SU-DHL-6 (cell line): ENCODE measurements around the gene MAP3K10.

Experiments used
- H2AFZ ChIP-seq: fragments of 200-600 bp; sonication (generic); 2 replicates; pipeline ENCODE4 v1.6.1; 2014; ENCODE audit warnings: low read depth, mild to moderate bottlenecking, moderate library complexity, mixed read lengths, antibody characterized with exemption, low read length; ENCODE audit not compliant: severe bottlenecking
- H3F3A ChIP-seq: fragments of 200-600 bp; shearing (Covaris generic); 2 replicates; pipeline ENCODE4 v1.6.0; 2016; ENCODE audit warnings: antibody characterized with exemption, mild to moderate bottlenecking; ENCODE audit not compliant: insufficient read depth
- H3K27ac ChIP-seq: fragments of 200-600 bp; sonication (generic); 2 replicates; pipeline ENCODE4 v1.5.1; 2016; ENCODE audit warnings: low read depth, mild to moderate bottlenecking, low read length, moderate library complexity, mixed read lengths
- H3K27me3 ChIP-seq: fragments of 200-600 bp; sonication (generic), shearing (Covaris generic); 2 replicates; pipeline ENCODE4 v1.6.0; 2014; ENCODE audit warnings: mild to moderate bottlenecking, low read length
- H3K36me3 ChIP-seq: fragments of 200-600 bp; sonication (generic); 2 replicates; pipeline ENCODE4 v1.6.1; 2014; ENCODE audit warnings: mild to moderate bottlenecking, low read length, mixed read lengths
- H3K4me2 ChIP-seq: fragments of 300-600, 200-600 bp; shearing (Covaris generic), sonication (generic); 2 replicates; pipeline ENCODE4 v1.6.0; 2014; ENCODE audit warnings: low read length, low read depth, mild to moderate bottlenecking; ENCODE audit not compliant: poor library complexity, severe bottlenecking
- H3K4me3 ChIP-seq: fragments of 200-600 bp; sonication (generic); 2 replicates; pipeline ENCODE4 v1.5.1; 2014; ENCODE audit warnings: antibody characterized with exemption, low read length, mild to moderate bottlenecking, mixed read lengths; ENCODE audit not compliant: insufficient read depth, poor library complexity, severe bottlenecking
- H3K79me2 ChIP-seq: fragments of 200-600 bp; sonication (generic); 2 replicates; pipeline ENCODE4 v1.6.1; 2014; ENCODE audit warnings: mild to moderate bottlenecking, low read length, moderate library complexity; ENCODE audit not compliant: insufficient read depth
- H3K9ac ChIP-seq: fragments of 200-600 bp; sonication (generic); 2 replicates; pipeline ENCODE4 v1.7.0; 2014; ENCODE audit warnings: mild to moderate bottlenecking, low read length
- H3K9me2 ChIP-seq: fragments of 200-600 bp; sonication (generic); replicated peaks from 2 replicates; pipeline ENCODE4 v1.6.1; 2014; ENCODE audit warnings: low read length; ENCODE audit not compliant: insufficient read depth
- H3K9me3 ChIP-seq: fragments of 200-600 bp; sonication (generic); 2 replicates; pipeline ENCODE4 v1.6.1; 2014; ENCODE audit warnings: low read length, mixed read lengths; ENCODE audit not compliant: insufficient read depth
- H4K20me1 ChIP-seq: fragments of 200-600 bp; sonication (generic); 2 replicates; pipeline ENCODE4 v1.6.1; 2014; ENCODE audit warnings: low read depth, mild to moderate bottlenecking, antibody characterized with exemption, low read length, moderate library complexity, mixed read lengths
- EZH2phosphoT487 ChIP-seq: fragments of 200-600 bp; sonication (generic), shearing (Covaris generic); conservative IDR thresholded peaks from 2 replicates; pipeline ENCODE4 v1.6.1; 2018; ENCODE audit warnings: mild to moderate bottlenecking, antibody characterized with exemption, low read length, moderate library complexity, mixed read lengths
- TF ChIP-seq, protein P1 (sequence below): fragments of 200-600 bp; sonication (generic); IDR thresholded peaks from one replicate; pipeline ENCODE4 v1.5.1; 2017; ENCODE audit warnings: antibody characterized with exemption, mild to moderate bottlenecking, low read length, moderate library complexity; ENCODE audit not compliant: insufficient read depth, poor library complexity, severe bottlenecking

Gene MAP3K10

DNA sequence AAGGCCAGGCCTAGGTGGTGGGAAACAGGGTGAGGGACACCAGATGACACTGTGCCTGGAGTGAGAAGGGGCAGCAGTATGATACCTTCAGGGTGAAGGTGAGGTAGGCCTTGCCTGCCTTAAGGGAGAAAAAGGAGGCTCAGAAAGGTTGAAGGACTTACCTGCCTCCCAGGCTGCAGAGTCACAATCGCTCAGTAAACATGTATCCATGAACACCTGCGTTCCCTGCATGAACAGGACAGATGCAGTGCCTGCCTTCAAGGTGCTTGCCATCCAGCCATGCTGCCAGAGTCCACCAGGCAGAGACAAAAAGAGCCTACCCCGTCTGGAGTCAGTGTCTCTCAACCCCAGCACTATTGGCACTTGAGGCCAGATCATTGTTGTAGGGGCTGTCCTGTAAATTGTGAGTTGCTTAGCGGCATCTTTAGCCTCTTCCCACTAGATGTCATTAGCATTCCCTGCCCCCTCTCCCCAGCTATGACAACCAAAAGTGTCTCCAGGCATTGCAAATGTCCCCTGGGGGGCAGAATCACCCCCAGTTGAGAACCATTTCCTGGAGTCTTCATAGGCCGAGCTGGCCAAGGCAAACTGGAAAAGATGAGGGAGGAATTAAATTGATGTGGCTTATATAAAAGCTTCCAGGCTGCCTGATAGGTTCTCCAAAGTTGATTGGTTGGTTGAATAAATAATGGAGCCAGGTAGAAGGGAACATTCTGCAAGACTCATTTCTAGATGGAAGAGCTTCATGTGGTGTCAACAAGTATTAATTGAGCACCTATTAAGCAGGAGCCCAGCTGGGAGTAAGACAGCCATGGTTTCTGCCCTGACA, 1.7 kb downstream of the MAP3K10 start:
- Histone ChIP-seq H3K9ac (no peak overlapping the region), H3K36me3 (no peaks in the 10 kb centered on the region), H3K9me3 (no peaks in the 10 kb centered on the region), H2AFZ (no peak overlapping the region), H3K4me3 (no peak overlapping the region), H3F3A (peaks cover 5% of the 10 kb centered on the region; the same call in 1 of the 2 replicates), H3K27ac (no peak overlapping the region), H3K9me2 (no peaks in the 10 kb centered on the region), H4K20me1 (no peaks in the 10 kb centered on the region), H3K27me3 (no peaks in the 10 kb centered on the region), H3K79me2 (no peaks in the 10 kb centered on the region), H3K4me2 (peak overlapping the region; percentile 54)
- no peak for TF ChIP-seq EZH2phosphoT487
- TF ChIP-seq, protein P1, sequence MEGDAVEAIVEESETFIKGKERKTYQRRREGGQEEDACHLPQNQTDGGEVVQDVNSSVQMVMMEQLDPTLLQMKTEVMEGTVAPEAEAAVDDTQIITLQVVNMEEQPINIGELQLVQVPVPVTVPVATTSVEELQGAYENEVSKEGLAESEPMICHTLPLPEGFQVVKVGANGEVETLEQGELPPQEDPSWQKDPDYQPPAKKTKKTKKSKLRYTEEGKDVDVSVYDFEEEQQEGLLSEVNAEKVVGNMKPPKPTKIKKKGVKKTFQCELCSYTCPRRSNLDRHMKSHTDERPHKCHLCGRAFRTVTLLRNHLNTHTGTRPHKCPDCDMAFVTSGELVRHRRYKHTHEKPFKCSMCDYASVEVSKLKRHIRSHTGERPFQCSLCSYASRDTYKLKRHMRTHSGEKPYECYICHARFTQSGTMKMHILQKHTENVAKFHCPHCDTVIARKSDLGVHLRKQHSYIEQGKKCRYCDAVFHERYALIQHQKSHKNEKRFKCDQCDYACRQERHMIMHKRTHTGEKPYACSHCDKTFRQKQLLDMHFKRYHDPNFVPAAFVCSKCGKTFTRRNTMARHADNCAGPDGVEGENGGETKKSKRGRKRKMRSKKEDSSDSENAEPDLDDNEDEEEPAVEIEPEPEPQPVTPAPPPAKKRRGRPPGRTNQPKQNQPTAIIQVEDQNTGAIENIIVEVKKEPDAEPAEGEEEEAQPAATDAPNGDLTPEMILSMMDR, result no peak

DNA sequence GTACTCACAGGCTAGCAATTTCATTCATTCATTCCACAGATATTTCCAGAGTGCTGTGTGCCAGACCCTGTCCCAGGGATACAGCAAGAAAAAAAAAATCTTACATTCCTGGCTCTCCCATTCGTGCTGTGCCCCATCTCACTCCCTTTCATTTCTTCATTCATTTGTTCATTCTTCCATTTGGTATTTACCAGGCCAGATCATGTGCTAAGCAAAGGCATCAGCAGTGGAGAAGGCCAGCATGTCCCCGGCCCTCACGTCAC, 2.3 kb downstream of the MAP3K10 start:
- Histone ChIP-seq H3K9ac (no peak overlapping the region), H3K4me3 (no peak overlapping the region), H3K79me2 (no peaks in the 10 kb centered on the region), H3K9me2 (no peaks in the 10 kb centered on the region), H3K9me3 (no peaks in the 10 kb centered on the region), H2AFZ (no peak overlapping the region), H3K27ac (no peak overlapping the region), H4K20me1 (no peaks in the 10 kb centered on the region), H3F3A (peaks cover 5% of the 10 kb centered on the region; the same call in 1 of the 2 replicates), H3K4me2 (no peak overlapping the region), H3K27me3 (no peaks in the 10 kb centered on the region), H3K36me3 (no peaks in the 10 kb centered on the region)
- no peak for TF ChIP-seq EZH2phosphoT487
- TF ChIP-seq, protein P1, result no peak

DNA sequence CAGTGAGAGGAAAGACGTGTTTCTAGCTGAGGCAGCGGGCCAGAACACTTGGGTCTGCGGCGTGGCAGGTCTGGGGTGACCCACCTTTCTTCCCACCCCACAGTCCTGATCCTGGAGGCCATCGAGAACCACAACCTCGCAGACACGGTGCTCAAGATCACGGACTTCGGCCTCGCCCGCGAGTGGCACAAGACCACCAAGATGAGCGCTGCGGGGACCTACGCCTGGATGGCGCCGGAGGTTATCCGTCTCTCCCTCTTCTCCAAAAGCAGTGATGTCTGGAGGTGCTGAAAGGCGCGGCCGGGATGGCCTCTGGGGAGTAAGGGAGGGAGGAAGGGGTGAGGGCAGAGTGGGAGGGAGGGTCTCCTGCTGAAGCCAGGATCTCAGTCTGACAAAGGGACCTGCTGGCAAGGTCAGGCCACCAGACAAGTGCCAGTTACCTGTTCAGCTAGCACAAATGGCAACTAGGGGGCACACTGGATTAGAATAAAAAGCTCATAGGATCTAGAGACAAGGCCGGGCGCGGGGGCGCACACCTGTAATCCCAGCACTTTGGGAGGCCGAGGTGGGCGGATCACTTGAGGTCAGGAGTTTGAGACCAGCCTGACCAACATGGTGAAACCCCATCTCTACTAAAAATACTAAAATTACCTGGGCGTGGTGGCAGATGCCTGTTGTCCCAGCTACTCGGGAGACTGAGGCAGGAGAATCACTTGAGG, 7.2 kb downstream of the MAP3K10 start:
- Histone ChIP-seq H4K20me1 (no peaks in the 10 kb centered on the region), H2AFZ (no peak overlapping the region), H3K79me2 (no peaks in the 10 kb centered on the region), H3K27me3 (no peaks in the 10 kb centered on the region), H3K9me2 (no peaks in the 10 kb centered on the region), H3K36me3 (no peaks in the 10 kb centered on the region), H3K9me3 (no peaks in the 10 kb centered on the region), H3K4me3 (no peak overlapping the region), H3F3A (no peaks in the 10 kb centered on the region; the same call in 1 of the 2 replicates), H3K27ac (no peak overlapping the region), H3K9ac (no peak overlapping the region), H3K4me2 (no peak overlapping the region)
- TF ChIP-seq, protein P1, result no peak
- TF ChIP-seq EZH2phosphoT487, result no peak
